HEK293T (cell line): ENCODE measurements around the gene PPP1R13B.

Experiments
- CTCF ChIA-PET: fragments of 350-600 bp; formaldehyde crosslinking; extraction: SDS; loops from one replicate; lab custom pipeline; 2021; ENCODE audit warnings: antibody characterized with exemption, inconsistent platforms; lab: Yijun Ruan, JAX
- POLR2A ChIA-PET: fragments of 350-600 bp; formaldehyde crosslinking; extraction: SDS; loops from one replicate; lab custom pipeline; 2020; ENCODE audit warnings: antibody characterized with exemption, inconsistent platforms; lab: Yijun Ruan, JAX
- DNase-seq: peaks from one replicate; pipeline ENCODE4 v3.0.0; 2012; ENCODE audit warnings: mixed read lengths; ENCODE audit errors: extremely low spot score
- ARNT ChIP-seq: fragments of 450-650 bp; IDR thresholded peaks from 2 replicates; pipeline ENCODE4 v1.6.1; 2017; ENCODE audit warnings: mild to moderate bottlenecking
- BHLHE40 ChIP-seq: fragments of 450-650 bp; IDR thresholded peaks from 2 replicates; pipeline ENCODE4 v1.6.1; 2016; ENCODE audit warnings: mild to moderate bottlenecking, moderate library complexity, borderline replicate concordance
- CTBP1 ChIP-seq: fragments of 450-650 bp; IDR thresholded peaks from 2 replicates; pipeline ENCODE4 v1.6.1; 2016; ENCODE audit warnings: borderline replicate concordance
- ELF4 ChIP-seq: fragments of 450-650 bp; IDR thresholded peaks from 2 replicates; pipeline ENCODE4 v1.6.1; 2017; ENCODE audit warnings: antibody characterized with exemption
- FOXA1 ChIP-seq: fragments of 450-650 bp; IDR thresholded peaks from 2 replicates; pipeline ENCODE4 v1.6.1; 2016; ENCODE audit warnings: mild to moderate bottlenecking
- FOXK2 ChIP-seq: fragments of 450-650 bp; IDR thresholded peaks from 2 replicates; pipeline ENCODE4 v1.6.1; 2016; ENCODE audit warnings: mild to moderate bottlenecking
- FOXM1 ChIP-seq: fragments of 450-650 bp; IDR thresholded peaks from 2 replicates; pipeline ENCODE4 v1.6.1; 2017; ENCODE audit warnings: mild to moderate bottlenecking, borderline replicate concordance
- HDGF ChIP-seq: fragments of 450-650 bp; IDR thresholded peaks from 2 replicates; pipeline ENCODE4 v1.6.1; 2017; ENCODE audit warnings: antibody characterized with exemption, borderline replicate concordance
- L3MBTL2 ChIP-seq: fragments of 450-650 bp; conservative IDR thresholded peaks from 2 replicates; pipeline ENCODE4 v1.6.1; 2016; ENCODE audit warnings: mild to moderate bottlenecking
- LEF1 ChIP-seq: fragments of 450-650 bp; IDR thresholded peaks from 2 replicates; pipeline ENCODE4 v1.6.1; 2017; ENCODE audit warnings: mild to moderate bottlenecking, borderline replicate concordance
- NFRKB ChIP-seq: fragments of 450-650 bp; IDR thresholded peaks from 2 replicates; pipeline ENCODE4 v1.6.1; 2016; ENCODE audit warnings: mild to moderate bottlenecking, moderate library complexity
- PKNOX1 ChIP-seq: fragments of 450-650 bp; IDR thresholded peaks from 2 replicates; pipeline ENCODE4 v1.6.1; 2016
- SP1 ChIP-seq: fragments of 450-650 bp; IDR thresholded peaks from 2 replicates; pipeline ENCODE4 v1.6.1; 2017
- SUZ12 ChIP-seq: fragments of 450-650 bp; IDR thresholded peaks from 2 replicates; pipeline ENCODE4 v1.6.1; 2016; ENCODE audit warnings: mild to moderate bottlenecking
- TARDBP ChIP-seq: fragments of 450-650 bp; IDR thresholded peaks from 2 replicates; pipeline ENCODE4 v1.6.1; 2016
- ZNF384 ChIP-seq: fragments of 450-650 bp; IDR thresholded peaks from 2 replicates; pipeline ENCODE4 v1.6.1; 2016

Gene PPP1R13B

DNA sequence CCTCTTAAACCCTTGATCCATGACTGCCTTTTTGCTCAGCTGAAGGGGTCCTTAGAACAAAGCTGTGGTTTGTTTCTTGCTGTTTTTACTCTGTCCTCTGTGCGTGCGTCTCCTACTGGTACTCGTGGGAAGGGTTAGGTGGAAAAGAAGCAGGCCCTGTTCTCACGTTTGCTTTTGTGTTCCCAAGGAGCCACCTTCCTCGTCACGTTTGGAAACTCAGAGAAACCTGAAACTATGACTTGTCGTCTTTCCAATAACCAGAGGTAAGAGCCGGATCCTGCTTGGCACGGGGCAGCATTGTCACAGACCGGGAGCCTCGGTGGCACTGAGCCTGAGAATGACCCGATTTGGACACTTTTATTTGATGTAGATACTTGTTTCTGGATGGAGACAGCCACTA lies 118.7 kb downstream of the PPP1R13B start:
- DNase-seq, result no peak
- POLR2A ChIA-PET, result interaction anchor here (1.7 kb wide), 1 partner anchor 13 kb away, joined by 4 read pairs; the partner anchor contains the start of genes XRCC3 and ZFYVE21
- no peak for TF ChIP-seq ZNF384
- TF ChIP-seq TARDBP, result no peak
- TF ChIP-seq LEF1, result no peak
- no peak for TF ChIP-seq FOXK2
- no peak for TF ChIP-seq SUZ12
- TF ChIP-seq SP1, result no peak
- no peak for TF ChIP-seq BHLHE40
- no peak for TF ChIP-seq FOXA1
- no peak for TF ChIP-seq L3MBTL2
- no peak for TF ChIP-seq NFRKB
- TF ChIP-seq FOXM1, result no peak
- no peak for TF ChIP-seq HDGF
- TF ChIP-seq PKNOX1, result no peak
- no peak for TF ChIP-seq ARNT
- no peak for TF ChIP-seq ELF4
- TF ChIP-seq CTBP1, result no peak
- CTCF ChIA-PET, result interaction anchor here (1.3 kb wide), 1 partner anchor 210 kb away, joined by 3 read pairs; no protein-coding TSS in a partner anchor

DNA sequence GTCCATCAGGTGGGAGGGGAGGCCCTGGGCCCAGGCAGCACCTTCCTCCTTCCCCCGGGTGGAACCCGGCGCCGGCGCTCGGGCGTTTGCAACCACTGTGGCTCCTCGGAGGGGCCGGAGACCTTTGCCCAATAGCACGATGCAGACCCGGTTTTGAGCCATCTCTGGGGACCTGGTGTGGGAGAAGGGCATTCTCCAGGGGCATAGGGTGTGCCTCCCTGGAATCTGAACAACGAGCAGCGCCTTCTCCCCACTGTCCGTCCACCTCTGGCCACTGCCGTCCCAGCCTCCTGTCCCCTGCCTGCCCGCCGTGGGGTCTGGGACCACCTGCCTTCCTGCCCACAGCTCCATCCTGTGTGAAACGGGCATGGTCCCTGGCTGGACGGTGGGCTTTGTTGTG lies 119.2 kb downstream of the PPP1R13B start:
- no peak for DNase-seq
- ChIA-PET CTCF (interaction anchor here (1.3 kb wide), 1 partner anchor 209 kb away, joined by 3 read pairs; no protein-coding TSS in a partner anchor), POLR2A (no interaction called here)
- TF ChIP-seq SP1 (no peak), TARDBP (no peak), LEF1 (no peak), PKNOX1 (no peak), L3MBTL2 (no peak), FOXA1 (no peak), FOXM1 (no peak), HDGF (no peak), NFRKB (no peak), BHLHE40 (no peak), ARNT (no peak), SUZ12 (no peak), FOXK2 (no peak), ELF4 (no peak), CTBP1 (no peak), ZNF384 (no peak)

GRCh38 chr14:103727313-103727980 lies 119.9 kb downstream of the PPP1R13B start:
- POLR2A ChIA-PET, result no interaction called here
- TF ChIP-seq FOXK2 (no peak), ELF4 (no peak), L3MBTL2 (no peak), SUZ12 (no peak), ARNT (no peak), BHLHE40 (no peak)
- CTCF ChIA-PET, result interaction anchor here (1.3 kb wide), 1 partner anchor 209 kb away, joined by 3 read pairs; no protein-coding TSS in a partner anchor

DNA sequence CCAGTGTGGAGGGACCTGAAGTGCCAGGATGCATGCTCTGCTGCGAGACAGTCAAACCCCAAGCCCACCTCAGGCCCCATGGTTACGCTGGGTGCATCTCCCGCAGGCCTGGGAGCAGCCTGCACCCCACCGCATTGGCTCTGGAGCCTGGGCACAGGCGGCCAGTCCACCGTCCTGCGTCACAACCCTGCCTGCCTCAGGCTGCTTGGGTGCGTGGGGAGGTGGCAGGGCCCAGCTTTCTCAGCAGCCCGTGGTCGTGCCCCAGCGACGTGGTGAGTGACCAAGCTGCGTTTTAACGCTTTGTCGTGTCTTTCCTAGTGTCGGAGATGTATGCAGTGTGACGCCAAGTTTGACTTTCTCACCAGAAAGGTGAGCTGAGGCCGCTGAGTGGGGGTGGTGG lies 120.9 kb downstream of the PPP1R13B start:
- POLR2A ChIA-PET, result interaction anchor here (0.6 kb wide), 1 partner anchor 11 kb away, joined by 4 read pairs; the partner anchor contains the start of genes XRCC3 and ZFYVE21
- TF ChIP-seq L3MBTL2 (no peak), HDGF (no peak), PKNOX1 (no peak), FOXK2 (no peak), NFRKB (no peak), FOXM1 (no peak), BHLHE40 (no peak), TARDBP (no peak), ZNF384 (no peak), SP1 (no peak), LEF1 (no peak), FOXA1 (no peak)
- DNase-seq, result no peak
- CTCF ChIA-PET, result no interaction called here

More at GRCh38 chr14:103727313-103727980, 119.9 kb downstream of the PPP1R13B start:
- DNase-seq, result no peak

DNA sequence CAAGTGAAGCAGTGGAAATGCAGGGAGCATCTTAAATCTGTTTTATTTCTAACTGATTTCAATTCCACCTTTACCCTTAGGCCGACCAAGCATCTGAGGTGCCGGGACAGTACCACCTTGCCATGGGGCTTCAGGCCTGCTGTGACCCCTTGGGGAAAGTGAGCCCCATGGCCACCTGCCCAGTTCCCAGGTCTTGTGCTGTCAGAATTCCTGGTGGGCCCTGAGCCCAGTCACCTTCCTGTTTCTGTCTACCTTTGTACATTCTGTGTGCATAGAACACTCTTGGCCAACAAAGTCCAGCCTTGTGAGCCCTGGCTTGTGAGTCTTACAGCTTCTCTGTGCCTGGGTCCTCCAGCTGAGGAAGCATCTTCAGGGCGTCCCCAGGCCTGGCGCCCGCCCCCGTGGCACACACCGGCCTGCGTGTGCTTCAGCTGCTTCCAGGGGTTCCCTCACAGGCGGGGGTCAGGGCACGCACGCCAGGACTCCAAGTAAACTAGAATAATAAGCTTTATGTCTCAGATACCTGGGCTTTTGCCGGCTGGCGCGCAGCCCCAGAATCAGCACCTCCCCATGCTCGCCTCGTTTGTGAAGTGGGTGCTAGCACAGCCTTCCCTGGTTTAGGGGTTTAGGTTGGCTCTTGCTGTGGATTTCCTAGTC lies 121.5 kb downstream of the PPP1R13B start:
- no peak for DNase-seq
- no peak for TF ChIP-seq LEF1
- TF ChIP-seq ELF4, result no peak
- TF ChIP-seq NFRKB, result no peak
- TF ChIP-seq FOXA1, result no peak
- no peak for TF ChIP-seq BHLHE40
- no peak for TF ChIP-seq PKNOX1
- TF ChIP-seq SP1, result no peak
- TF ChIP-seq SUZ12, result no peak
- no peak for TF ChIP-seq TARDBP
- TF ChIP-seq L3MBTL2, result no peak
- TF ChIP-seq FOXK2, result no peak
- no peak for TF ChIP-seq ARNT
- no peak for TF ChIP-seq ZNF384
- TF ChIP-seq FOXM1, result no peak
- no peak for TF ChIP-seq HDGF
- TF ChIP-seq CTBP1, result no peak
- ChIA-PET POLR2A (interaction anchor here (0.6 to 1.3 kb wide), 1 partner anchor 10 kb away, joined by 4 read pairs; the partner anchor contains the start of genes XRCC3 and ZFYVE21), CTCF (interaction anchor here (0.7 kb wide), 1 partner anchor 33 kb away, joined by 3 read pairs; no protein-coding TSS in a partner anchor)
